ENCODE measurements around the gene FGF9. TPM values are rescaled to one million over a fixed set of nuclear protein-coding genes. Genes with fewer than 3 reads are reported as not detected.

The FGF9 gene
- total RNA-seq, 1 donor from 2014 or later = 0.90 TPM

GRCh38 chr13:21695546-21695945 lies 24.7 kb downstream of the FGF9 start:
- Mint-ChIP-seq H3K9me3 (ENCODE audit: unreplicated experiment) (no peaks in the 10 kb centered on the region), H3K27ac (ENCODE audit: unreplicated experiment) (no peak overlapping the region), H3K4me3 (ENCODE audit: unreplicated experiment) (no peak overlapping the region), H3K27me3 (ENCODE audit: unreplicated experiment) (no peaks in the 10 kb centered on the region), H3K4me1 (ENCODE audit: unreplicated experiment) (no peaks in the 10 kb centered on the region), H3K36me3 (ENCODE audit: low read depth, unreplicated experiment) (no peaks in the 10 kb centered on the region)
- DNase-seq (ENCODE audit: low spot score) = no peak
- TF ChIP-seq CTCF (IDR thresholded peaks at IDR 0.05; ENCODE audit: unreplicated experiment) = no peak

GRCh38 chr13:21696865-21697448 lies 26.1 kb downstream of the FGF9 start:
- Mint-ChIP-seq H3K27me3 (ENCODE audit: unreplicated experiment) (peaks cover 2% of the 10 kb centered on the region), H3K36me3 (ENCODE audit: low read depth, unreplicated experiment) (no peaks in the 10 kb centered on the region), H3K4me1 (ENCODE audit: unreplicated experiment) (no peaks in the 10 kb centered on the region), H3K4me3 (ENCODE audit: unreplicated experiment) (no peak overlapping the region), H3K27ac (ENCODE audit: unreplicated experiment) (no peak overlapping the region), H3K9me3 (ENCODE audit: unreplicated experiment) (no peaks in the 10 kb centered on the region)
- no peak for TF ChIP-seq CTCF (IDR thresholded peaks at IDR 0.05; ENCODE audit: unreplicated experiment)
- DNase-seq (ENCODE audit: low spot score) = no peak

DNA sequence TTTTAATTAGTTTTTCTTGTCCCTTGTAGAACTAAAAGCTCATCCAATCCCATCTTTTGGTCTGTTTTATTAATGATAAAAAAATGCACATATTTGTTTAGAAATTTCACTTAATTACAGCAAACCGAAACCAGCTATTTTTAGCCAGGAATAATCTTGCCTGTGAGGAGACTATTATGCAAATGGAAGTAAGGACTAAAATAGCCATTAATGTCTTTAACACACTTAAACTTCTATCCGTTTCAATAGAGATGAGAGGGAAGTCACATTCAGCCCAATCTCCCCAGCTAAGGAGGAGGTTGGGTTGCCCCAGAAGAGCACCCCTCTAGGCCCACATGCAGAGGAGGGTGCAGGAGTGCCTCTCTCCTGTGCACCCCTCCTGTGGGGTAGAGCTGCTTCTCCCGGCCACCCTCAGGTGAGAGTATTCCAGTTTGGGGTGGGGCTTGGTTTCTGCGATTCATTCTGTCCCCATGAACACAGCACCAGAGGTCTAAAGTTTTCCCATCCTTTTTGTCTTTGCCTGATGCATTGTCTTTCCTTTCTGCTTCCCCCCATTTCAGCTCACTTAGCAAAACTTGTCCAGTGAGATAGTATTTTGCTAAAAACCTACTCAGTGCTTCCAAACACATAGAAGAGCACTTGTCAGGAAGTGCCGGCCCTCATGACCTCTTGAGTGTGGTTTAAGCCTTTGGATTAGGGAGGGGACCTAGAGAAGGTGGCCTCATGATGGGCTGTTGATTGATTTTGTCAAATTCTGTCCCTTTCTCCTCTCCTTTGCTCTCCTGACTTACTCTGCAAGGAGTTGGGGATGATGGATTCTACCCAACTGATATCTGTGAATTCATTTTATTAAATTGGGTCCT lies 28.2 kb downstream of the FGF9 start:
- no peak for DNase-seq (ENCODE audit: low spot score)
- no peak overlapping the region for H3K4me3 Mint-ChIP-seq (ENCODE audit: unreplicated experiment)
- no peaks in the 10 kb centered on the region for H3K36me3 Mint-ChIP-seq (ENCODE audit: low read depth, unreplicated experiment)
- no peak for TF ChIP-seq CTCF (IDR thresholded peaks at IDR 0.05; ENCODE audit: unreplicated experiment)
- peaks cover 2% of the 10 kb centered on the region for H3K27me3 Mint-ChIP-seq (ENCODE audit: unreplicated experiment)
- H3K27ac Mint-ChIP-seq (ENCODE audit: unreplicated experiment) = no peak overlapping the region
- no peaks in the 10 kb centered on the region for H3K9me3 Mint-ChIP-seq (ENCODE audit: unreplicated experiment)
- H3K4me1 Mint-ChIP-seq (ENCODE audit: unreplicated experiment) = no peaks in the 10 kb centered on the region

DNA sequence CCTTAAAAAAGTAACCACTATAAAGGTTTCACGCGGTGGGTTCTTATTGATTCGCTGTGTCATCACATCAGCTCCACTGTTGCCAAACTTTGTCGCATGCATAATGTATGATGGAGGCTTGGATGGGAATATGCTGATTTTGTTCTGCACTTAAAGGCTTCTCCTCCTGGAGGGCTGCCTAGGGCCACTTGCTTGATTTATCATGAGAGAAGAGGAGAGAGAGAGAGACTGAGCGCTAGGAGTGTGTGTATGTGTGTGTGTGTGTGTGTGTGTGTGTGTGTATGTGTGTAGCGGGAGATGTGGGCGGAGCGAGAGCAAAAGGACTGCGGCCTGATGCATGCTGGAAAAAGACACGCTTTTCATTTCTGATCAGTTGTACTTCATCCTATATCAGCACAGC lies 30.6 kb downstream of the FGF9 start:
- no peaks in the 10 kb centered on the region for H3K4me1 Mint-ChIP-seq (ENCODE audit: unreplicated experiment)

More for the DNA sequence above, 30.6 kb downstream of the FGF9 start:
- Mint-ChIP-seq H3K4me3 (ENCODE audit: unreplicated experiment) (no peak overlapping the region), H3K27me3 (ENCODE audit: unreplicated experiment) (peaks cover 2% of the 10 kb centered on the region), H3K36me3 (ENCODE audit: low read depth, unreplicated experiment) (no peaks in the 10 kb centered on the region), H3K27ac (ENCODE audit: unreplicated experiment) (no peak overlapping the region), H3K9me3 (ENCODE audit: unreplicated experiment) (no peaks in the 10 kb centered on the region)
- no peak for DNase-seq (ENCODE audit: low spot score)
- TF ChIP-seq CTCF (IDR thresholded peaks at IDR 0.05; ENCODE audit: unreplicated experiment) = no peak
